Heart left ventricle (tissue), 13 donors: ENCODE measurements around the gene METTL9.

Experiments used
- POLR2A ChIP-seq, 2 donors: fragments of 450-650 bp; IDR thresholded peaks; one replicate each; pipeline ENCODE4 v1.6.1; 2017; ENCODE audit warnings: antibody characterized with exemption in 2 of 2, mild to moderate bottlenecking in 2 of 2, moderate library complexity in 2 of 2
- TF ChIP-seq, protein P1 (sequence below), 12 donors: fragments of 200-600 bp; sonication (generic) in 4 of 12; IDR thresholded peaks; one replicate each; pipeline versions ENCODE4 v1.5.0 to v1.8.0; 2018 to 2022; ENCODE audit warnings: antibody characterized with exemption in 12 of 12, mild to moderate bottlenecking in 5 of 12
- donor health status: ischemic (EF 13 %, LVEDD 7.1; RV severe dilation, severe dysfunction).
- donor health status: DM: no; HTN: yes; CAD: no.
- donor health status: DM: no; HTN: no; CAD: no.
- donor health status: ischemic (EF 25% LVEDD 6.9; RV normal size, moderate dysfunction).
- donor health status: ischemic (EF 25% LVEDD 5.7; RV mildly dilated, moderate dysfunction).
- donor health status: ischemic (EF 35%, LVEDD 5.7; RV mildly dilated, moderate dysfunction).
- donor health status: nonischemic (EF 11% LVEDD 7.7; RV severe dilation, severe dysfunction).
- donor health status: DM: yes; HTN: yes; CAD: no.
- donor health status: PGD.
- donor health status: ischemic (EF 29% LVEDD 5.4; RV normal size, mild dysfunction).
- donor health status: nonischemic (EF 23%, LVEDD 6.1; RV moderate dilation, normal function).

DNA sequence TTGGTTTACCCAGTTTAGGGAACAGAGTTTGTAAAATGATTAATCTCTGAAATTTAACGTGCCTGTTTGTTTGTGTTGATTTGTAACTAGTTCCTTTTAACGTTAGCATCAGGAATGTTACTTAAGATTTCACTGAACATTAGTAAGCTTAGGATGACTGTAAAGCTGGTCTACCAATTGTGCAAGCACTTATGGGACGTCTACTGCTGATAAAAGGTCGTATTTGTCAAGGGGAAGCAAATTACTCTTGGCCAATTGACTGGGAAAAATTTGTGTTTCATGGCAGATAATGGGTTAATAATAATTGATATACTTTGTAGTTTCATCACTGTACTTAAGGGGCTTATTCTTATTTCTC, 11.8 kb downstream of the METTL9 start:
- TF ChIP-seq, protein P1, sequence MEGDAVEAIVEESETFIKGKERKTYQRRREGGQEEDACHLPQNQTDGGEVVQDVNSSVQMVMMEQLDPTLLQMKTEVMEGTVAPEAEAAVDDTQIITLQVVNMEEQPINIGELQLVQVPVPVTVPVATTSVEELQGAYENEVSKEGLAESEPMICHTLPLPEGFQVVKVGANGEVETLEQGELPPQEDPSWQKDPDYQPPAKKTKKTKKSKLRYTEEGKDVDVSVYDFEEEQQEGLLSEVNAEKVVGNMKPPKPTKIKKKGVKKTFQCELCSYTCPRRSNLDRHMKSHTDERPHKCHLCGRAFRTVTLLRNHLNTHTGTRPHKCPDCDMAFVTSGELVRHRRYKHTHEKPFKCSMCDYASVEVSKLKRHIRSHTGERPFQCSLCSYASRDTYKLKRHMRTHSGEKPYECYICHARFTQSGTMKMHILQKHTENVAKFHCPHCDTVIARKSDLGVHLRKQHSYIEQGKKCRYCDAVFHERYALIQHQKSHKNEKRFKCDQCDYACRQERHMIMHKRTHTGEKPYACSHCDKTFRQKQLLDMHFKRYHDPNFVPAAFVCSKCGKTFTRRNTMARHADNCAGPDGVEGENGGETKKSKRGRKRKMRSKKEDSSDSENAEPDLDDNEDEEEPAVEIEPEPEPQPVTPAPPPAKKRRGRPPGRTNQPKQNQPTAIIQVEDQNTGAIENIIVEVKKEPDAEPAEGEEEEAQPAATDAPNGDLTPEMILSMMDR (IDR thresholded peaks at IDR 0.05), result no peak
- TF ChIP-seq POLR2A (IDR thresholded peaks at IDR 0.05), result no peak
